ELF-1 (cell line): ENCODE results near the gene CORO2B.

Experiments
- DNase-seq: peaks from one replicate; pipeline ENCODE4 v3.0.0-alpha.2; 2016; ENCODE audit warnings: low read depth, low spot score

The CORO2B gene

DNA sequence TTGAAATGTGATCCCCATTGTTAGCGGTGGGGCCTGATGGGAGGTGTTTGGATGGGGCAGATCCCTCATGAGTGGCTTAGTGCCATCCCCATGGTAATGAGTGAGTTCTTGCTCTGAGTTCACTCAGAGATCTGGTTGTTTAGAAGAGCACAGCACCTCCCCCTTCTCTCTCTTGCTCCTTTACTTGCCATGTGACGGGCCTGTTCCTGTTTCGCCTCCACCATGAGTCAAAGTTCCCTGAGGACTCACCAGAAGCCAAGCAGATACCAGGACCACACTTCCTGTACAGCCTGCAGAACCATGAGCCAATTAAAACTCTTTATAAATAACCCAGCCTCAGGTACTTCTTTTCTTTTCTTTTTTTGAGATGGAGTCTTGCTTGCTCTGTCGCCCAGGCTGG, 195.3 kb downstream of the CORO2B start:
- DNase-seq: no peak

GRCh38 chr15:68774521-68775235, 195.9 kb downstream of the CORO2B start:
- DNase-seq: no peak

DNA sequence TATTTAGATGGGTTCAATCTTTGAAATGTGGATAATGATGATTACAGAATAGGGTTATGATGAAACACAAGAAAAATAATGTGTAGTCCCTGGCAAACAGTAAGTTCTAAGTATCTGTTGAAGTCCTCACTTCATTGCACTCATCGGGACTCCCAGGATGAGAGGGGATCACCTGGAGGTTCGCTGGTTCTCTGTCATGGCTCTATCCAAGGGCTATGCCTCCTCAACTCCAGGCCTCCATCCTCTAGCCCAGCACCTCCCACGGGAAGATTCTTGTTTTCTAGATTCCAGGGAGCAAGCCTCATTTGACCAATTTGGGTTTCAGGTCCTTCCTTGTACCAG, 196.4 kb downstream of the CORO2B start:
- DNase-seq: no peak

DNA sequence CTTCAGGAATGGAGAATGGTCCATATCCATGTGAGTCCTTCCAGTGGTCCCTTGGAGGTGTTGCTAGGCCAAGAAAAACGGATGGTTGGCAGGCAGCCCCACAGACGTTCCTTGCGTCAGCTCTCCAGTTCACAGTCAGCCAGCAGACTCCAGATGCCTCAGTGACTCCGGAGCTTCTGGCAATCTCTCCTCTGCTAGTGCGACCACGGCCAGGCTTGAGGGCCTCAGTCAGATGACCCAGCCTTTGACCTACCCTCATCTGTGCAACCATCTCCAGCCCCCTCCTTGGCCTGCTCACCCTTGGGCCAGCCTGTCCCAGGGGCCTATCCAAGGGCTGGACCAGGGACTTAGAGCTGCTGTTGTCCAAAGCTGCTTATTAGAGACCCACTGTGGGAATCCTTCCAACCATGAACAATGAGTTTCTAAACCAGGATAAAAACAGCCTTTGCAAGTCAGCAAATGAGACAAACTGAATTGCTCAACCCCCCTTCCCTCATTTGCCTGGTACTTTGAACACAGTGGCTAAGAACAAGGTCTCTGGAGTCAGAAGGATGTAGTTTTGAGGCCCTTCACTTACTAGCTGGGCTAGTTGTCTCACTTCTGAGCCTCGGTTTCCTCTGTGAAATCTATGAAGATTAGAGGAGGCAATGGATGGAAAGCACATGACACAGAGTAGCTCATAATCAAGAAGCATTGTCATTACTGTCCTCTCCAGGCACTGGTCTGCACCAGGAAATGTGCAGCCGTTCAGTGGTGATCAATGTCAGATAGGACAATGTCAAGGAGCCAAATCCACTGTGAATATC, 197.1 kb downstream of the CORO2B start:
- DNase-seq: no peak

GRCh38 chr15:68776477-68777270, 197.9 kb downstream of the CORO2B start:
- DNase-seq: no peak
